ENCODE data around the gene RDH5. TPM values are rescaled to one million over a fixed set of nuclear protein-coding genes. Genes with fewer than 3 reads are reported as not detected.

The RDH5 gene
- total RNA-seq, 5 donors from 2014 or later (not counting 1 experiment from before 2014, with no cell fraction given) = 13.0 to 29.1 (median 22.4) TPM

GRCh38 chr12:55734595-55734994 lies 14.4 kb downstream of the RDH5 start:
- H3K27me3 ChIP-seq (replicated peaks in 1 of 2; ENCODE audit: control insufficient read depth in 2 of 2, extremely low read depth in 1 of 2, insufficient read depth in 2 of 2, low read length in 1 of 2) = no peaks in the 10 kb centered on the region
- no peak overlapping the region for H3K4me3 ChIP-seq (ENCODE audit: control insufficient read depth in 1 of 2, extremely low read depth in 1 of 2, low read length in 1 of 2)
- ATAC-seq (replicated peaks in 1 of 4) (no peak), DNase-seq (no peak)
- ChIA-PET POLR2A (interaction anchor here in 1 of 2 donors (0.5 kb wide), 1 partner anchor 843 kb away, joined by 4 read pairs; no protein-coding TSS in a partner anchor), CTCF (interaction anchor here (0.6 to 1.8 kb wide), 3 partner anchors 13 to 218 kb away, joined by 3 to 6 read pairs (median 3); no protein-coding TSS in a partner anchor)
- no peaks in the 10 kb centered on the region for H3K36me3 ChIP-seq (ENCODE audit: control insufficient read depth in 2 of 2, extremely low read depth in 1 of 2, insufficient read depth in 1 of 2, low read length in 1 of 2)
- Mint-ChIP-seq H3K27ac (no peak overlapping the region), H3K4me3 (no peak overlapping the region), H3K9me3 (no peaks in the 10 kb centered on the region), H3K27me3 (no peaks in the 10 kb centered on the region), H3K4me1 (peaks cover 31 to 36% (median 35%) of the 10 kb centered on the region in 3 donors), H3K36me3 (no peaks in the 10 kb centered on the region)
- no peaks in the 10 kb centered on the region for H3K9me3 ChIP-seq
- H3K4me1 ChIP-seq (ENCODE audit: control insufficient read depth in 1 of 2, extremely low read depth in 1 of 2, insufficient read depth in 2 of 2, low read length in 2 of 2) = peaks cover 12 to 40% of the 10 kb centered on the region in 2 experiments
- WGBS (ENCODE audit: insufficient coverage) = 100% methylated on average over 1 of the region's 3 CpGs
- no peak overlapping the region for H3K27ac ChIP-seq (ENCODE audit: low read length)

DNA sequence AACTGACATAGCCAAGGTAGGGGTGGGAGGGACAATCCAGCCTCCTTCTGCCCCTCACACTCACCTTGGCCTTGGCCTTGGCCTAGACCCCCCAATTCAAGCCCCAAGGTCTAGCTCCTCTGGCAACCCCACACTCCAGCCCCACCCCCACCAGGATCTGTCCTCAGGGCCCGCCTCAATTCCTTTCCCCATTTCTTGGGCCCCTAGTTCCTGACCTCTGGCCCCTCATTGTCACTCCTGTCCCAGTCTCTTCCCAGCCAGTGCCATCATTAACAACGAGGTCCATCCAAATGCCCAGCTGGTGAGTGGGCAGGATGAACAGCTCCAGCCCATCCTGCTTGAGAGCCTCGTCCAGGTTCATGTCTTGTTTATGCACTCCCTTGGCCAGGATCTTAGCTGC lies 15.9 kb downstream of the RDH5 start:
- H3K4me3 ChIP-seq (ENCODE audit: control insufficient read depth in 1 of 2, extremely low read depth in 1 of 2, low read length in 1 of 2) = no peak overlapping the region
- no peak for DNase-seq
- H3K9me3 ChIP-seq = no peaks in the 10 kb centered on the region
- H3K27ac Mint-ChIP-seq = peak overlapping the region in 1 of 2 donors; percentile 52
- WGBS (ENCODE audit: insufficient coverage) = 86% methylated on average over 3 of the region's 3 CpGs
- no peaks in the 10 kb centered on the region for H3K27me3 Mint-ChIP-seq
- CTCF ChIA-PET = interaction anchor here in 1 of 2 donors (1.0 kb wide), 1 partner anchor 204 kb away, joined by 4 read pairs; no protein-coding TSS in a partner anchor
- POLR2A ChIA-PET = no interaction called here
- no peaks in the 10 kb centered on the region for H3K27me3 ChIP-seq (replicated peaks in 1 of 2; ENCODE audit: control insufficient read depth in 2 of 2, extremely low read depth in 1 of 2, insufficient read depth in 2 of 2, low read length in 1 of 2)
- H3K4me1 Mint-ChIP-seq = peaks cover 18 to 22% (median 22%) of the 10 kb centered on the region in 3 donors
- no peak overlapping the region for H3K4me3 Mint-ChIP-seq
- ATAC-seq (replicated peaks in 1 of 4) = no peak
- no peak overlapping the region for H3K27ac ChIP-seq (ENCODE audit: low read length)
- H3K9me3 Mint-ChIP-seq = no peaks in the 10 kb centered on the region
- no peaks in the 10 kb centered on the region for H3K36me3 ChIP-seq (ENCODE audit: control insufficient read depth in 2 of 2, extremely low read depth in 1 of 2, insufficient read depth in 1 of 2, low read length in 1 of 2)
- H3K36me3 Mint-ChIP-seq = no peaks in the 10 kb centered on the region
- peaks cover 6 to 26% of the 10 kb centered on the region in 2 experiments for H3K4me1 ChIP-seq (ENCODE audit: control insufficient read depth in 1 of 2, extremely low read depth in 1 of 2, insufficient read depth in 2 of 2, low read length in 2 of 2)

- 70% methylated on average over 5 of the region's 6 CpGs for WGBS (ENCODE audit: insufficient coverage)
- H3K27ac ChIP-seq (ENCODE audit: low read length) = no peak overlapping the region
- Mint-ChIP-seq H3K4me1 (peaks cover 18 to 24% (median 23%) of the 10 kb centered on the region in 3 donors), H3K36me3 (no peaks in the 10 kb centered on the region), H3K4me3 (peak overlapping the region; percentile 61 to 79 (median 70)), H3K9me3 (no peaks in the 10 kb centered on the region), H3K27me3 (no peaks in the 10 kb centered on the region), H3K27ac (peak overlapping the region; percentile 92 to 97)
- H3K4me3 ChIP-seq (ENCODE audit: control insufficient read depth in 1 of 2, extremely low read depth in 1 of 2, low read length in 1 of 2) = no peak overlapping the region
- peak in 24 of 35 experiments; percentile 12 to 70 (median 46) for DNase-seq
- ATAC-seq (replicated peaks in 1 of 4) = peak; percentile 28 to 44 (median 39)
- CTCF ChIA-PET = interaction anchor here (0.7 to 3.4 kb wide), 12 partner anchors 7 to 452 kb away, joined by 3 to 30 read pairs (median 4); partner anchors contain the start of genes CD63 (in 1 of the 2), DNAJC14 (in 1 of the 2), ORMDL2 (in 1 of the 2) and SARNP (in 1 of the 2)
- peaks cover 6 to 24% of the 10 kb centered on the region in 2 experiments for H3K4me1 ChIP-seq (ENCODE audit: control insufficient read depth in 1 of 2, extremely low read depth in 1 of 2, insufficient read depth in 2 of 2, low read length in 2 of 2)
- no peaks in the 10 kb centered on the region for H3K9me3 ChIP-seq
- POLR2A ChIA-PET = no interaction called here
- H3K36me3 ChIP-seq (ENCODE audit: control insufficient read depth in 2 of 2, extremely low read depth in 1 of 2, insufficient read depth in 1 of 2, low read length in 1 of 2) = no peaks in the 10 kb centered on the region
- H3K27me3 ChIP-seq (replicated peaks in 1 of 2; ENCODE audit: control insufficient read depth in 2 of 2, extremely low read depth in 1 of 2, insufficient read depth in 2 of 2, low read length in 1 of 2) = no peaks in the 10 kb centered on the region
These were observed 16.8 kb downstream of the RDH5 start for GRCh38 chr12:55736780-55737580.

DNA sequence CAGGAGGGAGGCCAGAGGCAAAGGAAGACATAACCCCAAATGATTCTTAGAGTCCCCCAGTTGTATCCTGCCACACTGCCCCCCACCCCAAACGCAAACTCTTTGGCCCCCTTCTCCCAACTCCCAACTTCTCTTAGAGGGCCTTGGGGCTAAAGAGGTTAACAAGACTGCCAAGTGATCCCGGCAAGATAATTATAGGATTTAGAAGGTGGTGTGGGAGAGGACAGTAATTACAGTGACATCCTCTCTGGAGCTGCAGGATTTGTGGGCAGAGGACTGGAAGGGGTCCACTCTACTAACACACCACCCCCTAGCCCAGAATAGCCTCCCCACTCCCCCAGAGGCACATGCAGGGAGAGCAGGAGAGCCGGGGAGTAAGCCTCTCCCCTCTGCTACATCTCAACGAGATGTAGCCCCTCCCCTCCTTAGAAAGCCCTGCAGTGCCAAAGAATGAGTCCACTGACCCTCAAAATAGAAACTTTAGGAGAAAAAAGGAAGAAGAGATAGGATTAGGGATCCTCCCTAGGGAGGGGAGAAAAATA lies 17.5 kb downstream of the RDH5 start:
- ATAC-seq (replicated peaks in 1 of 4) (no peak), DNase-seq (no peak)
- Mint-ChIP-seq H3K4me3 (peak overlapping the region; percentile 61 to 79 (median 70)), H3K9me3 (no peaks in the 10 kb centered on the region), H3K27me3 (no peaks in the 10 kb centered on the region), H3K27ac (peak overlapping the region; percentile 92 to 97), H3K4me1 (peaks cover 20 to 30% (median 29%) of the 10 kb centered on the region in 3 donors), H3K36me3 (no peaks in the 10 kb centered on the region)
- WGBS (ENCODE audit: insufficient coverage) = no CpG with 5 or more reads among the region's 4 CpGs
- Histone ChIP-seq H3K36me3 (ENCODE audit: control insufficient read depth in 2 of 2, extremely low read depth in 1 of 2, insufficient read depth in 1 of 2, low read length in 1 of 2) (no peaks in the 10 kb centered on the region), H3K27me3 (replicated peaks in 1 of 2; ENCODE audit: control insufficient read depth in 2 of 2, extremely low read depth in 1 of 2, insufficient read depth in 2 of 2, low read length in 1 of 2) (no peaks in the 10 kb centered on the region), H3K9me3 (no peaks in the 10 kb centered on the region), H3K4me1 (ENCODE audit: control insufficient read depth in 1 of 2, extremely low read depth in 1 of 2, insufficient read depth in 2 of 2, low read length in 2 of 2) (peaks cover 6 to 27% of the 10 kb centered on the region in 2 experiments), H3K27ac (ENCODE audit: low read length) (peak overlapping the region; percentile 50), H3K4me3 (ENCODE audit: control insufficient read depth in 1 of 2, extremely low read depth in 1 of 2, low read length in 1 of 2) (peak overlapping the region in 1 of 2 donors; percentile 51)
- ChIA-PET POLR2A (interaction anchor here in 1 of 2 donors (0.6 to 1.1 kb wide), 5 partner anchors 9 to 189 kb away, joined by 3 to 13 read pairs (median 4); partner anchors contain the start of gene BLOC1S1), CTCF (interaction anchor here (0.5 to 5.0 kb wide), 30 partner anchors 8 to 484 kb away, joined by 3 to 47 read pairs (median 6); partner anchors contain the start of genes BLOC1S1 (in 2 of the 2), ORMDL2 (in 2 of the 2), SARNP (in 2 of the 2) and CD63 (in 1 of the 2))

- no peaks in the 10 kb centered on the region for H3K36me3 Mint-ChIP-seq
- H3K36me3 ChIP-seq (ENCODE audit: control insufficient read depth in 2 of 2, extremely low read depth in 1 of 2, insufficient read depth in 1 of 2, low read length in 1 of 2) = no peaks in the 10 kb centered on the region
- H3K27ac ChIP-seq (ENCODE audit: low read length) = peak overlapping the region; percentile 50
- DNase-seq = peak; percentile 47 to 92 (median 67)
- peak; percentile 74 to 78 (median 76) for ATAC-seq (replicated peaks in 1 of 4)
- no peaks in the 10 kb centered on the region for H3K27me3 Mint-ChIP-seq
- peaks cover 22 to 33% (median 31%) of the 10 kb centered on the region in 3 donors for H3K4me1 Mint-ChIP-seq
- ChIA-PET CTCF (interaction anchor here (0.5 to 5.0 kb wide), 44 partner anchors 9 to 721 kb away, joined by 3 to 47 read pairs (median 5); partner anchors contain the start of genes BLOC1S1 (in 2 of the 2), ORMDL2 (in 2 of the 2), SARNP (in 2 of the 2) and CD63 (in 1 of the 2)), POLR2A (interaction anchor here (0.6 to 1.1 kb wide), 8 partner anchors 9 to 903 kb away, joined by 3 to 13 read pairs (median 4); partner anchors contain the start of gene BLOC1S1 (in 1 of the 2))
- peak overlapping the region; percentile 51 to 70 for H3K4me3 ChIP-seq (ENCODE audit: control insufficient read depth in 1 of 2, extremely low read depth in 1 of 2, low read length in 1 of 2)
- 2% methylated on average over 7 of the region's 14 CpGs for WGBS (ENCODE audit: insufficient coverage)
- peak overlapping the region; percentile 79 to 85 (median 85) for H3K4me3 Mint-ChIP-seq
- H3K9me3 ChIP-seq = no peaks in the 10 kb centered on the region
- H3K27ac Mint-ChIP-seq = peak overlapping the region; percentile 92 to 97
- peaks cover 6 to 29% of the 10 kb centered on the region in 2 experiments for H3K4me1 ChIP-seq (ENCODE audit: control insufficient read depth in 1 of 2, extremely low read depth in 1 of 2, insufficient read depth in 2 of 2, low read length in 2 of 2)
- no peaks in the 10 kb centered on the region for H3K9me3 Mint-ChIP-seq
- H3K27me3 ChIP-seq (replicated peaks in 1 of 2; ENCODE audit: control insufficient read depth in 2 of 2, extremely low read depth in 1 of 2, insufficient read depth in 2 of 2, low read length in 1 of 2) = no peaks in the 10 kb centered on the region
These were observed 18.2 kb downstream of the RDH5 start for GRCh38 chr12:55738123-55739024.
